GM21390 (cell line): ENCODE measurements around the gene TMEM54.

Experiments
- ATAC-seq: cut with Tn5 transposase; IDR thresholded peaks from one replicate; pipeline ENCODE4 v1.9.1; 2021; ENCODE audit not compliant: unreplicated experiment

Gene TMEM54

DNA sequence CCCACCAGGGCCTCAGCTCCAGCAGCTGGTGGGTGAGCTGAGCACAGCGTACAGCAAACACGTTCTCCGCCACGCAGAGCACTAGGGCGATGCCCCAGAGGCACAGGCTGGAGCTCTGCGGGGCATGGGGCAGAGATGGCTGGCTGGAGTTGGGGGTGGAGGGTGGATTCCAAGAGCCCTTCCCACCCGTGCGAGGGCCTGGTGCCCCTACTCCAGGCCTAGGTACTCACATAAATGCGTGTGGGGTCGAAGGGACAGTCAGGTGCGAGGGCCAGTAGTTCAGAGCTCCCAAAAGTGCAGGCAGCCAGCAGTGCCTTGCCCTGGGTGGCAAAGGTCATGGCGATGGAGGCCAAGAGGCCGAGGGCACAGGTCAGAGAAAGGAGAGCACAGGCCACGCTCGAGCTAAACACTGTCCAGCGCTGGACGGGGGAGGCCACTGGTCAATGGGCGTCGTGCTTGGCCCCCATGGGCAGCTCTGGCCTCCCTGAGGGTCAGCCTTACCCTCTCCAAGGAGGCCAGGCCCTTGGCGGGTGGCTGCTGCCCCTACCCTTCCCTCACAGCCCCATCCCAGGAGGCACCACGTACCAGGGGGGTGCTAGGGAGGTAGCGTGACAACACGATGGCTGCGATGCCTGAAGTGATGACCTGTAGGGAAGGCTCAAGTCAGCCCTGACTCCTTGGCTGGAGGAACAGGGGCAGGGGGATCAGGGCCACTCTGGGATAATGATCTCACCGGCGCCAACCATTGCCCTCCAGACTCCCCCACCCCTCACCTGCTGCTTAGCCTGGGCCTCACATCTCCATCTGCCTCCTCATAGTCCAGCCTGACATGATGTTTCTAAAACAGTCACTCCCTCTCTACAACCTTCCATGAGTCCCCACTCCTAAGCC is 5.6 kb downstream of the TMEM54 start:
- ATAC-seq, result no peak

DNA sequence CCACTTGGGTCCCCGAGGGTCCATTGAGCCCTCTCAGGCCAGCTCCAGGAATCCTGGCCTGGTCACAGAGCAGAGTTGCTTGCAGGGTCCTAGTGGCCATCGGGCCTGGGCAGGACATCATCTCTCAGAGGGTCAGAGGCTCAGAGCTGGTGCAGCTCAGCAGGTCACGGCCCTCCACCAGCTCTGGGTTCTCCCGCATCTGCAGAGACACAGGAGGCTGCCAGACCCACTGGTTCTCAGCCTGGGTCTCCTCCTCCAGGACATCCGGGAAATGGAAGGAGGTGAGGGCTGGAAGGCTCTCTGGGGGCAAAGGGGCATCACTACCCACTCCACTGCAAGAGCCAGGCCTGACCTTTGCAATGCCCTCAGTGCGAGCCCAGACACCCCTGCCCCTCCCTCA is 6.5 kb downstream of the TMEM54 start:
- no peak for ATAC-seq

DNA sequence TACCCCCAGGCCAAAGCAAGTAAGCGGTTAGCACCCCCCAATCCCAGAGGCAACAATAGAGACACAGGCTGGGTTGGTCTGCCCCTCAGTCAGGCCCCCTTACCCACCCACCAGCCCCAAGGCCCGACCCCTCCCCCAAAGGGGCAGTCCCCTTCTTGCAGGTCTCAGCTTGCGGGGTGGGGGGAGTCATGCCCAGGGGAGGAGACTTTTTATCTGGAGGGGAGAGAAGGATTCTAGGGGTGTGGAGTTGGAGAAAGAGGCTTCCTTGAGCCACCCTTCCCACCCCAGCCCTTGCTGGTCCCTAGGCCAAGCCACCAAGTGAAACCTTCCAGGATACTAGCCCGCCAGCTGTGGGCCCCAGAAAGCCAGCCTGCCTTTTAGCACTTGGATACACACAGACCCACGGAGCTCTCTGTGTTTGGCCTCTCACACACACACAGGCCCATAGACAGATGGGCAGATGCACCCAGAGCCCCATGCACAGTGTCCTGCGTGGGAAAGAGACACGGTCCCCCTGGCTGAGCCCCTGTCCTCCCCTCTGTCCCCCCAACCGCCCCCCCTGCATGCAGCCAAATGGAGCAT is 7.1 kb downstream of the TMEM54 start:
- ATAC-seq, result no peak

DNA sequence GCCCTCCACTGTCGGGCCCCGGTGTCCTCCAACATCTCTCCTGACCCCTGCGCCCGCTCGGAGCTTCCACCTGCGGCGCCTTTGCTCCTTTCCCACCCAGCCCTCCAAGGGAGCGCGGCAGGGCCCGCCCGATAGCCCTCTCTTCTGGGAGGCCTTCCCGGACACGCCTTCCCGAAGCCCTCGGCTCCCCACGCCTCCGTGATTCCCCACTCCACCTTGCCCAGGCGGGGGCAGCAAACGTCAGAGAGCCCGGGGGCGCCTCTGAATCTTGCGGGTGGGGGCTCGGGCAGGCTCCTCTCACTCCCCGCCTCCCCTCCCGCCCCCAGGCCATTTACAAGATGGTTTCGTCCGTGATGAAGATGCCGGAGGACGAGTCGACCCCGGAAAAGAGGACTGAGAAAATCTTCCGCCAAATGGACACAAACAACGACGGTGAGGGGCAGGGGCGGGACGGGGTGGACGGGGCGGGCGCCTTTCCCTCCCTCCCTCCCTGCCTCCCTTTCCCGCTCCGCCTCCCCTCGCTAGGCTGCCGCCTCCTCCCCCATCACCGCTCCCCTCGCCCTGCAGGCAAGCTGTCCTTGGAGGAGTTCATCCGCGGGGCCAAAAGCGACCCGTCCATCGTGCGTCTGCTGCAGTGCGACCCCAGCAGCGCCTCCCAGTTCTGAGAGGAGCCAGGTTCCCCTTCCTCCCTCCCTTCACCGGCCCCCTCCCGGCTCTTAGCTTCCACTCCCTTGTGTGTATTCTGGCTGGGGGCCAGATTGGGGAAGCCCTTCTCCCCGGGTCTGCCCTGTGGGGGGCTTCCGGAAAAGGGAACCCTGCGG is 7.8 kb downstream of the TMEM54 start:
- no peak for ATAC-seq

DNA sequence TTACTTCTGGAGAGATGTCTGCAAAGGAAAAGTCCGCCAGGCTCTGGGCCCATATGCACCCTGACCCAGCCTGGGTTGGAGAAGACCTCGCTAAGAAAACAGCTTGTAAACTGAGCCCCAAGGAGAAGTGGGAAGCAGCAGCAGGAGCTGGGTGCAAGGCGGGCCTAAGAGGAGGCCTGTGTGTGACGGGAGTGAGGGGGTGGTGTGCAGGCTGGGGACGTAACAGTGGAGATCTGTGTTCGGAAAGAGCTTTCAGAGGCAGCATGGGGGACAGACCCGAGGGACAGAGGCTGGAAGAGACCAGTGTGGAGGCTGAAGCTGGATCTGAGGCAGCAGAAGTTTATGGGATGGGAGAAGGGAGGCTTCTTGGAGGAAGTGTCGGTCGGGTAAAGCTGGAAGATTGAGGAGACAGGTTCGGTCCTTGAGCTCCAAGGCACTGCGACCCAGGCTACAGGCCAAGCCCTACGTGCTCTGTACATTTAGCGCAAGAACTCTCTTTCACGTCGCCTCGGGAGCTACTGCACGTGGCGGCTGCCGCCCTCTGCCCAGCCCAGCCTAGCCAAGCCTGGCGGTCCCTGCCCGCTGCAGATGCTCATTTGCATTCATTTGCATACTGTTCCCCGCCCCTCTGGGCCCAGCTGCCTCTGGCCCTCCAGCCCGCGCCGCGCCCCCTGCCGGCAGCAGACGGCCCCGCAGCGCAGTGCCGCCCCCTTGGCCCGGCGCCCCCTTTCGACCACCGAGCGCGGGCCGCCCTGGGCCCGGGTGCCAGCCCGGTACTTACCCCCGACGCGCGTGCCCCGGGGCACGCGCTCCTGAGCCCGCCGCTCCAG is 8.6 kb downstream of the TMEM54 start:
- no peak for ATAC-seq

DNA sequence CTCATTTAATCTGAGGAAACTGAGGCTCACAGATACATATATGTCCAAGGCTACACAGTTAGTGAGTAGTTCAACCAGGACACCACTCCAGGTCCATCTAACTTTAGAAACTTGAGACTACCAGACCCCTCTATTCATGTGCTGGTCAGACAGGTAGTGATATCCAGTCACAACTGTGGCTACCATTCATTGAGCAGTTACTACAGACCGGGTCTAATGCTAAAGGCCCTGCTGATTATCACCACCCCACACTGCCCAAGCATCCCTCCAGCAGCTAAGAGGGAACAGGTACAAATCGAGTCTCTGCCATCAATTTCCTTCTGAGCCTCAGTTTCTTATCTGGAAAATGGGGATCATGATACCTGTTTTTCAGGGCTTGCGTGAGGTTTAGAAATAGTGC is 9.6 kb downstream of the TMEM54 start:
- no peak for ATAC-seq

GRCh38 chr1:32891241-32891570 is 10.0 kb downstream of the TMEM54 start:
- no peak for ATAC-seq

- ATAC-seq, result no peak
Measured at GRCh38 chr1:32890516-32891240, 10.5 kb downstream of the TMEM54 start.

DNA sequence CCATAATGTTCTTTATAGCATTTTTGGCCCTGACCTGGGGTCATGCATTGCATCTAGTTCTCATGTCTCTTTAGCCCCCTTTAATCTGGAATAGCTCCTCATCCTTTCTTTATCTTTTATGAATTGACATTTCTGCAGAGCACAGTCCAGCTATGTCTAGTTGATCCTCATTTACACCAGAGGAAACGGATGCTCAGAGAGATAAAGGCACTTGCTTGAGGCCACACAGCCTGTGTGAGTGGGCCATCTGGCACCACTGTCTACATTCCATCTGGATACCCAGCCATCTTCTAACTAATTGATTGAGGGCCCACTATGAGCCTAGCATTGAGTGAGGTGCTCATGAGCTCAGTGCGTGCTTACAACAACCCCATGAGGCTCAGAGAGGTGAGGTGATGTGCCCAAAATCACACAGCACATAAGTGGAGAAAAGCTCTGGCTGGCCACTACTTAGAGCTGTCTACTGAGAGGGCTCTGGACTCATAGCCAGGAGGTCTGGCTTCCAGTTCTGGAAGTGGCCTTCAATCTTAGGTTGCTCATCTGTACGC is 11.4 kb downstream of the TMEM54 start:
- ATAC-seq, result no peak

GRCh38 chr1:32888677-32889420 is 12.3 kb downstream of the TMEM54 start:
- ATAC-seq, result no peak

DNA sequence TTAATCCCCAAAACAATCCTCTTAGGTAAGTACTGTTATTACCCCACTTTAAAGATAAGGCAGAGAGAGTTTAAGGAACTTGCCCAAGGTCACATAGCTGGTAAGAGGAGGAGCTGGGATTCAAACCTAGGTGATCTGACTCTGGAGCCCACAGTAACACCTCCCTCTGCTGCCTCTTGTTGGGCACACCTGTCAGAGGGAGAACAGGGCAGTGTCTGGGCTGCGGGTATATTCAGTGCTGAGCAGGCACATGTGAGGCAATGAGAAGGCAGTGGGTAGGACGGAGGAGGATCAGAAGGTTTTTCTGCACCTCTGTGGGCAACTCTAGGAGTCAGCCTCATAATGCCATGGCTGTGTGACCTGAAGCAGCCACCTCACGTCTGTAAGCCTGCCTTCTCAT is 13.1 kb downstream of the TMEM54 start:
- ATAC-seq, result no peak

- ATAC-seq, result no peak
Measured at GRCh38 chr1:32887623-32888022, 13.6 kb downstream of the TMEM54 start.

DNA sequence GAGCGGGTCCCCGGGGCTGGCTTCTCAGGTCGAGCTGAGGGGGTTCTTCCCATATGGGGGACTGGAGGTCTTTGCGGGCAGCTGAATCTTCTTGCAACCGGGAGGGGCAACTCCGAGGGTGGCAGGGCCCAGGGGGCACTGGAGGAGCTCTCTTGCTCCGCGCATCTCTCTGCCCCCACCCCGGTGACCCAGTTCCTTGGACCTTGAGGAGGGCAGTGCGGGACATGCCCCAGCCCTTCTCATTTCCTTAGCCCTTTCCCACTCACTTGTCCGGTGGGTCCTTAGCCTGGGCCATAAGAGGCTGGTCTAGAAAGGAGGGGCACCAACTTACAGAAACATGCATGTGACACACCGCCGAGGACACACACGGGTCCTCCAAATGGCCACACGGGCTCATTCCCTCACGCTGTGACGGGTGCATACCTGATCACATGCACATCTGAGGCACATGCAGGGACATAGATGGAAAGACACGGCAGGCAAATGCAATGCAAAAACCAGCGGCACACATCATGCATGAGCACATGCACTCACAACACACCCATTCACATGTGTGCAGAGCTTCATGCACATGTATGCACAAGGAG is 14.3 kb downstream of the TMEM54 start:
- no peak for ATAC-seq

DNA sequence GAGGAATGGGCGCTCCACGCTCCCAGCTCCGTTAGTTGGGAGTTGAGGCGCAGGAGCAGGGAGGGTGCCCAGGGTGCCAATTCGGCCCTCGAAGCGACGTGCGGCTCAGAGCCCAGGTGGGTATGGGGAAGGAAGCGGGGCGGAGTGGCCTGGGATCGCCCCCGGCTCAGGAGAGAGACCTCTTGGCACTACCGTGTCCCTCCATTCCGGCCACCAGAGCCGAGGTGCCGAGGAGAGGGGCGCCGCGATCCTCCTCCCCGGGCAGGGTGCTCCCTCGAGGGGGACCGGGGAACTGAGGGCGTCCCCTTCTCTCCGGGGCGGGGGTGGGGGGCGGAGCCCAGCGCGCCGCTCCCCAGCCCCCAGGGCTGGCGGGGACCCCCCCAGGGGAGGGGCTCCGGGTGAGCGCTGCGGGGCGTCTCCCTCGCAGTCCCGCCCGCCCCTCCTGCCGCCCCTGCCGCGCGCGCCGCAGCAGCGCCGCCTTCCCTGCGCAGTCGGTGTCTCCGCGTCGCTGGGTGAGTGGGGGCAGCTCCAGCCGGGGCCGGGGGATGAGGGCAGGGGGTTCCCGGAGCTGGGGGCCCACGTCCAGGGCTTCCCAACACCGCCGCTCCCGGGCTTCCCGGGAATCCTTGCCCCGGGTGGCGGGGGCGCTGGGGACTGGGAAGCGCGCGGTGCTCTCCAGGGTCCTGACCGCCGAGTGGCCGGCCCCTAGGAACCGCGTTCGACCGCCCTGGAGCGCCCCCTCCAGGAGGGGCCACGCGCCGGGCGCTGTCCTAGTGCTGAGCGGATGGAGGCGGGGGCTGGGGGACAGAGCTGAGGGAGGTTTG is 15.0 kb downstream of the TMEM54 start, which contains the start of gene HPCA:
Gene HPCA (plus strand): TSS at position 488 of the 824 bp plus-strand sequence. CDS start 2,408 bp downstream, outside the sequence.
- ATAC-seq, result no peak

DNA sequence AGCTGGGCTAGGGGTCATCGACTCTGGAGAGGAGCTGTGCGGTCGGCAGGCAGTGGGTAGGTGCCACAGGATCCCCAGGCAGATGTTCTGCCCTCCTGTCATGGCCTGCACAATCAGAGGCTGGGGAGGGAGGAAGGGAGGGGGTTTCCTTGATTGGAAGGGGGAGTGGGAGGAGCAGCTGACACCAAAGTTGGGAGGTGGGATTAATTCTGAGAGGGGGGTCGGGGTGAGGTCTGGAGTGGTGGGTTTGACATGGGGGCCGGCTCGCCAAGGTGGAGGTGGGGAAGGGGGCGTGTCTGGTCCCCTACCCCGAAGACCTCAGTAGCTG is 15.5 kb downstream of the TMEM54 start:
- no peak for ATAC-seq

GRCh38 chr1:32884726-32885125 is 16.5 kb downstream of the TMEM54 start:
- no peak for ATAC-seq

DNA sequence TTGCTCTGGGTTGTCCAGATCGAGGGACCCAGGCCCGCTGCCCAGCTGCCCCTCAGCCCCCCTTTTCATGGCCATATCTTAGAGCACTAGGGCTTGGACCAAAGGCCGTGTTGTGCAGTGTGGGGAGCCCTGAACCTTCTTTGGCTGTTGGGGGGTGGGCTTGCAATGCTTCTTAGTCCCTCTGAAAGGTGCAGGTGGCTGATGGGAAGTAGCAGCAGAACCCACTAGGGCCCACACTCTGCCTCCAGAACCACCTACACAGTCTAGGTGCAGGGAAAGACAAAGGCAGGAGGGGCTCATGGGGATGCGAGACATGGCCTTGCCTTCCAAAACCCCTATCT is 17.2 kb downstream of the TMEM54 start:
- no peak for ATAC-seq

DNA sequence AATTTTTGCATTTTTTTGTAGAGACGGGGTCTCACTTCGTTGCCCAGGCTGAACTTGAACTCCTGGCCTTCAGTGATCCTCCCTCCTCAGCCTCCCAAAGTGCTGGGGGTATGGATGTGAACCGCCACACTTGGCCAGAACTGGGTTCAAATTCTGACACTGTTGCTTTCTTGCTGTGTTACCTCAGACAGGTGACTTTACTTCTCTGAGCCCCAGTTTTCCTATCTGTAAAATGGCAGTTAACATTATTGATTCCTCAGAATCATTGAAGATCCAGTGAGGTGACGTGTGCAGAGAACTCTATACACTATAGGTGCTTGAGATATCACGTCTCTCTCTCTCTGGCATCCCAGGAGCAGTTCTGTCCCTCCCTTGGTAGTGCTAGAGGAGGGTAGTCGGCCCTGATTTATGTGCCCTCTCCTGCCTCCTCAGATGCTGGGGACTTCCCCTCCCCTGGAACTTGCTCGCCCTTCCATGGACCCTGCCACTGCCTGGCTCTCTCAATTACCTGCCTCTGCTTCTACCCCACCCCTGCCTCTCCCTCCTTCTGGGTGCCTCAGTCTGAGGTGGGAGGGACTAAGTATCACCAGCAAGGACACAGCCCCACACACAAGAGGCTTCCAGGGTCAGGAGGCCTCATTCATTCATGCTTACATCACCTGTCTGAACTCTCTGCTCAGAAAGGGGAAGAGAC is 17.7 kb downstream of the TMEM54 start:
- ATAC-seq, result no peak
